ENCODE measurements around the gene NAA40. TPM values are rescaled to one million over a fixed set of nuclear protein-coding genes. Genes with fewer than 3 reads are reported as not detected.

Gene NAA40
- total RNA-seq, 1 experiment from 2014 or later, result 43.7 TPM

GRCh38 chr11:63911440-63911839, 27.4 kb upstream of the NAA40 start:
- Mint-ChIP-seq H3K36me3 (ENCODE audit: insufficient read depth, unreplicated experiment) (peaks cover 43% of the 10 kb centered on the region), H3K9me3 (ENCODE audit: unreplicated experiment) (no peaks in the 10 kb centered on the region), H3K4me3 (ENCODE audit: unreplicated experiment) (no peak overlapping the region), H3K4me1 (ENCODE audit: low read depth, unreplicated experiment) (no peaks in the 10 kb centered on the region), H3K27me3 (ENCODE audit: insufficient read depth, unreplicated experiment) (no peaks in the 10 kb centered on the region), H3K27ac (ENCODE audit: unreplicated experiment) (no peak overlapping the region)
- no peak for TF ChIP-seq CTCF (IDR thresholded peaks at IDR 0.05; ENCODE audit: insufficient read depth in 1 of 2, low read depth in 1 of 2, low read length in 1 of 2, severe bottlenecking in 1 of 2, unreplicated experiment in 1 of 2)
- BruUV-seq (replicated peaks), result no TSS peak
- Histone ChIP-seq H3K4me1 (0 out of 2 replicates have a peak, but pooled peaks cover 8% of the 10 kb centered on the region), H3K4me3 (ENCODE audit: low read depth, low read length) (no peak overlapping the region), H3K27me3 (replicated peaks; ENCODE audit: control insufficient read depth, insufficient read depth, low read length) (no peaks in the 10 kb centered on the region), H3K9me3 (no peaks in the 10 kb centered on the region), H3K36me3 (ENCODE audit: control insufficient read depth, insufficient read depth, low read length) (peaks cover 3% of the 10 kb centered on the region; the same call in 1 of the 2 replicates)
- intact Hi-C loops (cut with micrococcal nuclease; ENCODE audit: unreplicated experiment), result no loop called here
- DNase-seq, result no peak
- ChIA-PET CTCF (interaction anchor here (0.7 to 1.1 kb wide), 2 partner anchors 34 to 83 kb away, joined by 3 to 4 read pairs; no protein-coding TSS in a partner anchor), POLR2A (no interaction called here)

GRCh38 chr11:63911876-63912275, 26.9 kb upstream of the NAA40 start:
- H3K9me3 Mint-ChIP-seq (ENCODE audit: unreplicated experiment), result no peaks in the 10 kb centered on the region
- no peaks in the 10 kb centered on the region for H3K4me1 Mint-ChIP-seq (ENCODE audit: low read depth, unreplicated experiment)
- no peak for TF ChIP-seq CTCF (IDR thresholded peaks at IDR 0.05; ENCODE audit: insufficient read depth in 1 of 2, low read depth in 1 of 2, low read length in 1 of 2, severe bottlenecking in 1 of 2, unreplicated experiment in 1 of 2)
- H3K4me1 ChIP-seq, result 0 out of 2 replicates have a peak, but pooled peaks cover 9% of the 10 kb centered on the region
- no peaks in the 10 kb centered on the region for H3K9me3 ChIP-seq
- no peaks in the 10 kb centered on the region for H3K27me3 Mint-ChIP-seq (ENCODE audit: insufficient read depth, unreplicated experiment)
- peaks cover 43% of the 10 kb centered on the region for H3K36me3 Mint-ChIP-seq (ENCODE audit: insufficient read depth, unreplicated experiment)
- no TSS peak for BruUV-seq (replicated peaks)
- 0 out of 2 replicates have a peak, but pooled peaks cover 3% of the 10 kb centered on the region for H3K36me3 ChIP-seq (ENCODE audit: control insufficient read depth, insufficient read depth, low read length)
- intact Hi-C loops (cut with micrococcal nuclease; ENCODE audit: unreplicated experiment), result no loop called here
- no peak for DNase-seq
- POLR2A ChIA-PET, result no interaction called here
- CTCF ChIA-PET, result interaction anchor here (0.8 kb wide), 1 partner anchor 26 kb away, joined by 3 read pairs; no protein-coding TSS in a partner anchor
- peak overlapping the region; percentile 27 for H3K27ac Mint-ChIP-seq (ENCODE audit: unreplicated experiment)
- H3K4me3 Mint-ChIP-seq (ENCODE audit: unreplicated experiment), result no peak overlapping the region
- no peak overlapping the region for H3K4me3 ChIP-seq (ENCODE audit: low read depth, low read length)
- no peaks in the 10 kb centered on the region for H3K27me3 ChIP-seq (replicated peaks; ENCODE audit: control insufficient read depth, insufficient read depth, low read length)

GRCh38 chr11:63912678-63913077, 26.1 kb upstream of the NAA40 start:
- no peaks in the 10 kb centered on the region for H3K9me3 ChIP-seq
- ChIA-PET POLR2A (interaction anchor here (0.6 kb wide), 1 partner anchor 26 kb away, joined by 4 read pairs; the partner anchor contains the start of gene NAA40), CTCF (interaction anchor here (0.6 to 0.8 kb wide), 2 partner anchors 26 kb away, joined by 3 to 6 read pairs; partner anchors contain the start of gene NAA40)
- Mint-ChIP-seq H3K4me3 (ENCODE audit: unreplicated experiment) (no peak overlapping the region), H3K9me3 (ENCODE audit: unreplicated experiment) (no peaks in the 10 kb centered on the region), H3K27ac (ENCODE audit: unreplicated experiment) (peak overlapping the region; percentile 27), H3K27me3 (ENCODE audit: insufficient read depth, unreplicated experiment) (no peaks in the 10 kb centered on the region), H3K36me3 (ENCODE audit: insufficient read depth, unreplicated experiment) (peaks cover 44% of the 10 kb centered on the region), H3K4me1 (ENCODE audit: low read depth, unreplicated experiment) (no peaks in the 10 kb centered on the region)
- no peak for DNase-seq
- no peak overlapping the region for H3K4me3 ChIP-seq (ENCODE audit: low read depth, low read length)
- intact Hi-C loops (cut with micrococcal nuclease; ENCODE audit: unreplicated experiment), result no loop called here
- no TSS peak for BruUV-seq (replicated peaks)
- no peaks in the 10 kb centered on the region for H3K27me3 ChIP-seq (replicated peaks; ENCODE audit: control insufficient read depth, insufficient read depth, low read length)
- 0 out of 2 replicates have a peak, but pooled peaks cover 9% of the 10 kb centered on the region for H3K4me1 ChIP-seq
- TF ChIP-seq CTCF (IDR thresholded peaks at IDR 0.05; ENCODE audit: insufficient read depth in 1 of 2, low read depth in 1 of 2, low read length in 1 of 2, severe bottlenecking in 1 of 2, unreplicated experiment in 1 of 2), result no peak
- 0 out of 2 replicates have a peak, but pooled peaks cover 1% of the 10 kb centered on the region for H3K36me3 ChIP-seq (ENCODE audit: control insufficient read depth, insufficient read depth, low read length)
